Ovary (tissue), 3 donors: ENCODE measurements around the gene HMG20B.

ENCODE experiments used
- EP300 ChIP-seq: sonication (generic); formaldehyde crosslinking; IDR thresholded peaks from one replicate; pipeline ENCODE4 v1.6.1; 2017; ENCODE audit warnings: antibody characterized with exemption
- TF ChIP-seq, protein P1 (sequence below), 3 donors: fragments of 450-650 bp in 2 of 3; fragments of 200-600 bp in 1 of 3; IDR thresholded peaks; one replicate each; pipeline versions ENCODE4 v1.5.1 to v1.8.0; 2016 to 2022; ENCODE audit warnings: antibody characterized with exemption in 3 of 3, mild to moderate bottlenecking in 1 of 3
- donor health status: DM: no; HTN: no; CAD: no.

DNA sequence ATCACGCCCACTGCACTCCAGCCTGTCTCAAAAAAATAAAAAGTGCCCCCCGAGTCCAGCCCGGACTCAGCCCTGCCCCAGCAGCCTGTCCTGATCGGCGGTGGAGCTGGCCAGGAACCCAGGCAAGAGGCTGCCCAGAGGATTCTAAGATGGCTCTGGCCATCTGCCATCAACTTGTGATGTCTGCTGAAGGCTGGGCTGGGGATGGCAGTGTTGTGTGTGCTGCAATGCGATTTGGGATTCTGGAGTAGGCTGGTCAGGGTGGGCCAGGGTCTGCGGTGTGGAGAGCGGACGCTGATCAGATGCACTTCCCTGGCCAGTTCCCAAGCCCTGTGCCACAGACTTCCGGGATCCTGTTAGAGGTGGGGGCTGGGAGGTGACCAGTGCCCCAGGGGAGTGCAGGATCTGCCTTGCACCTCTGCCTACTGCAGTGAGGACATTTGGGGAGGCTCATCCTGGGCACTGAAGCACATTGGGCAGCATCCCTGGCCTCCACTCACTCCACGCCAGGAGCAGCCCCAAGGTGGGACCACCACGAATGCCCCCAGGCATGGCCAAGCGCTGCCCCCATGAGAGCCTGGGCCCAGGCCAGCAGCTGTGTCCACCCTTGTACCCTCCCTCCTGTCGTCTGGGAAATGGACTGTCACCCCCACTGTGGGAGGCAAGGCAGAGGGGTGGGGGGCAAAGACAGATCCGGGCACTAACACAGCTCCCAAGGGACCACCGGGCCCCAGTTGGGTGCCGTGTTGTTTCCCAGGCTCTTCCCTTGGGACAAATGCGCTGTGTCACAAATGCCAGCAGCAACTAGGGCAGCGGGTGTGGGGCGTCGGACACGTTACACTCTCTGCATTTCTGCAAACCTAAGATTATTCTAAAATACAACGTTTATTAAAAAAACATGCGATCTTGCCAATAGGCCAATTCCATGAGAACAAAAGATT, 37.3 kb downstream of the HMG20B start:
- TF ChIP-seq EP300, result no peak
- TF ChIP-seq, protein P1, sequence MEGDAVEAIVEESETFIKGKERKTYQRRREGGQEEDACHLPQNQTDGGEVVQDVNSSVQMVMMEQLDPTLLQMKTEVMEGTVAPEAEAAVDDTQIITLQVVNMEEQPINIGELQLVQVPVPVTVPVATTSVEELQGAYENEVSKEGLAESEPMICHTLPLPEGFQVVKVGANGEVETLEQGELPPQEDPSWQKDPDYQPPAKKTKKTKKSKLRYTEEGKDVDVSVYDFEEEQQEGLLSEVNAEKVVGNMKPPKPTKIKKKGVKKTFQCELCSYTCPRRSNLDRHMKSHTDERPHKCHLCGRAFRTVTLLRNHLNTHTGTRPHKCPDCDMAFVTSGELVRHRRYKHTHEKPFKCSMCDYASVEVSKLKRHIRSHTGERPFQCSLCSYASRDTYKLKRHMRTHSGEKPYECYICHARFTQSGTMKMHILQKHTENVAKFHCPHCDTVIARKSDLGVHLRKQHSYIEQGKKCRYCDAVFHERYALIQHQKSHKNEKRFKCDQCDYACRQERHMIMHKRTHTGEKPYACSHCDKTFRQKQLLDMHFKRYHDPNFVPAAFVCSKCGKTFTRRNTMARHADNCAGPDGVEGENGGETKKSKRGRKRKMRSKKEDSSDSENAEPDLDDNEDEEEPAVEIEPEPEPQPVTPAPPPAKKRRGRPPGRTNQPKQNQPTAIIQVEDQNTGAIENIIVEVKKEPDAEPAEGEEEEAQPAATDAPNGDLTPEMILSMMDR (IDR thresholded peaks at IDR 0.05), result no peak
